Measurements from ENCODE around the gene JAZF1.

GRCh38 chr7:27839099-27839498, 341.5 kb downstream of the JAZF1 start:
- no peak for TF ChIP-seq CTCF (IDR thresholded peaks at IDR 0.05)
- TF ChIP-seq EZH2 (IDR thresholded peaks at IDR 0.05; ENCODE audit: borderline replicate concordance, insufficient read depth, low read depth, low read length, poor library complexity, severe bottlenecking) = no peak

Measured in B cell (primary cell).